GM18499 (cell line): ENCODE data around the gene NOTCH4.
"Not testable (repeated sequence)": the region's sequence is repeated elsewhere in the genome, so short reads cannot be mapped to it uniquely, and the experiment has no call there.

Source experiments
- ATAC-seq: cut with Tn5 transposase; IDR thresholded peaks from one replicate; pipeline ENCODE4 v1.9.1; 2021; ENCODE audit warnings: moderate number of reproducible peaks; ENCODE audit not compliant: insufficient read depth, unreplicated experiment

The NOTCH4 gene

DNA sequence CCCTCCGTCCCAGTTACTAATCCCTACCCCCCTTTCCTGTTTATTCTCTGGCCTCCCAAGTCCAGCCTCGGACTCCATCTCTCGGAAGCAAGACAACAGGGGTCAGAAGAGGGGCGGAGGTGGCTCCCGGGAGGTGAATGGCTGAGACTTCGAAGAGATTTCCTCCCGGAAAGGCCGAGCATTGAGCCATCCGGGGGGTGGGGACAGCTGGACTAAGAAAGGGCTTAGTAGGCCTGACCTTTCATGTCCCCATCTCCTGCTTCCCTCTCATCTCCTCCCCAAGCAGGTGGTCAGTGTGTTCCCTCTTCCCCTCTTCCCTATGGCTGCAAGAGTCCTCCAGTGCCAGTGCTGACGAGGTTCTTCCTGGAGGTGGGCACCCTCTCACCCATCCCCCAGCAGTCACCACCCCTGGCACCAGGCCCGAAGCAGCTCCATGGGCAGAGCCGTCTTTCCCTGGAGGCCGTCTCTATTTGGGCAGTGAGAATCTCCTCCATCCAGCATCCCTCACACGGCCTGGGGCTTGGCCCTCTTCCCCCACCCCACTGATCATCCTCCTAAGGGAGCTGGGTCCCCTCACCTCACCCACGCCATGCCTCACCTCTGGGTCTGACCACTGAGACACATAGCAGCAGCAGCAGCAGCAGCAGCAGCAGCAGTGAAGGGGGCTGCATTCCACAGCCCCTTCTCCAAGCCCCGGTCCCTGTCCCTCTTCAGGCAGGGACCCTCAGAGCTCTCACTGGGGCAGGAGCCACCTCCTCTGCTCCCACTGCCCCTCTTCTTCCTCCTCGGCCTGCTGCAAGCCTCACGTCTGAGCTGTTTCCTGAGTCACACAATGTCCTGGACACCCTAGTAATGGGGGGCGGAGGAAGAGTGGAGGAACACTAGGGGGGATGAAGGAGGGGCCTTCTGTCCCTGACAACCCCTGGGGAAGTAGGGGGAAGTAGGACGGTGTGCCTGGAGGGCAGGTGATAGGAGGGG is at the start of gene NOTCH4:
Gene NOTCH4, minus strand, starts transcription at position 810 of the 978 bp plus-strand sequence. Its CDS starts 139 bp downstream, at position 671.
- ATAC-seq, result no peak

DNA sequence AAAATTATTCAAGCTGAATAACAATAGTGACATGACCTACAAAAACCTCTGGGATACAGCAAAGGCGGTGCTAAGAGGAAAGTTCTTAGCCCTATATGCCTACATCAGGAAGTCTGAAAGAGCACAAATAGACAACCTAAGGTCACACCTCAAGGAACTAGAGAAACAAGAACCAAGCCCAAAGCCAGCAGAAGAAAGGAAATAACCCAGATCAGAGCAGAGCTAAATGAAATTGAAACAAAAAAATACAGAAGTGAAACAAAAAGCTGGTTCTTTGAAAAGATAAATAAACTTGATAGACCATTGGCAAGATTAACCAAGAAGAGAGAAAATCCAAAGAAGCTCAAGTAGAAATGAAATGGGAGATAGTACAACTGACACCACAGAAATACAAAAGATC is 47.6 kb upstream of the NOTCH4 start:
- no peak for ATAC-seq

DNA sequence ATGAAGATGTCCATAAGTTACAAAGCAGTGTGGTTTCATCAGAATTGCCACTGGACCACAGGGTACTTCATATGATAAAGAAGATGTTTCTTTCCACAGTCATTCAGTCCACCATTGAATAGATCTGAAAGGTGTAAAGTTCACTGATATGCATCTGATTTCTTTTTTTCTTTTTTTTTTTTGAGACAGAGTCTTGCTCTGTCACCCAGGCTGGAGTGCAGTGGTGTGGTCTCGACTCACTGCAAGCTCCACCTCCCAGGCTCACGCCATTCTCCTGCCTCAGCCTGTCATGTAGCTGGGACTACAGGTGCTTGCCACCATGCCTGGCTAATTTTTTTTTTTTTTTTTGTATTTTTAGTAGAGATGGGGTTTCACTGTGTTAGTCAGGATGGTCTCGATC is 44.6 kb upstream of the NOTCH4 start:
- ATAC-seq, result not testable (repeated sequence)

DNA sequence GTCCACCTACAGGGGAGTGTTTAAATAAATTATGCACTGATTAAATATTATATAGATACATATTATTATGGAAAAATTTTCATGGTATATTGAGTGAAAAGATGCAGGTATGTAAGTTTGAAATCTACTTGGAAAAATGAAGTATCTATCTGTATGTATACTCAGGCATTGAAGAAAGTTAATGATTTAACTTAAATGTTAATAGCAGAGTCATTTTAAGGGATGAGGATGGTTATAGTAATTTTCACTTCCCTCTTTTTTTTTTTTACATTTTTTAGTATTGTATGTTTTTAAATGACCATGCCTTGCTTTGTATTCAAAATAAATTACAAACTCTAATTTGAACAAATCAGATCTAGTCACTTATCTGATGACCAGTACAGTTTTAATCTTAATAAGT is 43.2 kb upstream of the NOTCH4 start:
- no peak for ATAC-seq

DNA sequence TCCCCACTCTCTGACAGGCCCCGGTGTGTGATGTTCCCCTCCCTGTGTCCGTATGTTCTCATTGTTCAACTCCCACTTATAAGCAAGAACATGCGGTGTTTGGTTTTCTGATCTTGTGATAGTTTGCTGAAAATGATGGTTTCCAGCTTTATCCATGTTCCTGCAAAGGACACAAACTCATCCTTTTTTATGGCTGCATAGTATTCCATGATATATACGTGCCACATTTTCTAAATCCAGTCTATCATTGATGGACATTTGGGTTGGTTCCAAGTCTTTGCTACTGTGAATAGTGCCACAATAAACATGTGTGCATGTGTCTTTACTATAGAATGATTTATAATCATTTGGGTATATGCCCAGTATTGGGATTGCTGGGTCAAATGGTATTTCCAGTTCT is 33.4 kb upstream of the NOTCH4 start:
- ATAC-seq, result not testable (repeated sequence)

DNA sequence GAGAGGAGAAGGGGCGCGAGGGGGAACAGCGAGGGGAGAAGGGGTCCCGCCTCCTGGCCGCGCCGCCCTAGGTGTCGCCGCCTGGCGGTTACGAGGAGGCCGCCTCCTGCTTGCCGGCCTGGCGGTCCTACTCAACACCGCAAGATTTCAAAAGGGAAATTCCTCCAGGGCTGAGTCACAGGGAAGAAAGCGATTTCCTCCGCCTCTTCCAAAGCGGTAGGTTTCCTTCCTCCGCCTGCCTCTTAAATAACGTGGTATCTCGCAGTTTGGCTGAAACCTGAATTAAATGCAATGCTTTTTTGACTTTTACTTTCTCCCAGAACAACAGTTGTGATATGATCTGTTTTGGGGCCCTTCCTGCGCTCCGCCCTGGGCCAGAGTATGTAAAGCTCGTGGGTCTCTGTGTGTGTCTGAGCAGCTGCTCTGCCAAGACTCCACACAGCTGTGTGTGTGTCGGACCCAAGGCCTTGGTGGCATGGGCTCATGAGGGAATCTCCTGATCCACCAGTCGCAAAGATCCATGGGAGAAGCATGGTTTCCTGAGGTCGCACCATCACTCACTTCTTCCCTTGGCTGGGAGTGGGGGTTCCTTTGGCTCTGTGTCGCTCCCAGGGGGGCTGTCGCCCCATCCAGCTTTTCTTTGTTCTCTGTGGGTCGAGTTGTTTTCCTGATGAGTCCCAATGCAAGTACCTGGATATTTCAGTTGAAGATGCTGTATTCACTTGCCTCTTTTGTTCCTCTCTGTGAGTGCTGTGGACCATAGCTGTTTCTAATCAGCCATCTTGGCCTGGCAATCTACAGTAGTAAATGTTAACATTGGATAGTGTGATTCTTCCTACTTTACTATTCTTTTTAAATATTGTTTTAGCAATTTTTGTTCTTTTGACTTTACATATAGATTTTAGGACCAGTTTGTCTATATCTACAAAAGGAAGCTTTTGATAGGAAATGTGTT is 31.6 kb upstream of the NOTCH4 start:
- no peak for ATAC-seq

DNA sequence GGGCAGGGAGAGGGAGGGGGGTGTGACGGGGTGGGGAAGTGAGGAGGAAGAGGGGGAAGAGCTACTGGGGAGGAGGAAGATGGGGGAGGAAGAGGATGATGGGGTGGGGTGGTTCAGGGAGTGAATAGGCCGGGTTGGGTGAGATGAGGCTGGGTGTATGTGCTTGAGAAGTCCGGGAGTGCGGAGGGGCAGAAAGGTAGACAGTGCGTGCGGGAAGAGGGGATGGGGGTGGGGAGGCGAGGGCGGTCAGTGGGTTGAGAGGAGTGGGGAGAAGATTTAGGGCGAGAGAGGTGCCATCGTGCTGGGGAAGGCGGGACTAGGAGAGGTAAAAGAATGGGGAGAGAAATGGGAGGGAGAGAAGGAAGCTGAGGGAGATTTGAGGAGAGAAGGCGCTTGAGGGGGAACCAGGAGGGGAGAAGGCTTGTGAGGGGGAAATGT is 30.9 kb upstream of the NOTCH4 start:
- ATAC-seq, result no peak

DNA sequence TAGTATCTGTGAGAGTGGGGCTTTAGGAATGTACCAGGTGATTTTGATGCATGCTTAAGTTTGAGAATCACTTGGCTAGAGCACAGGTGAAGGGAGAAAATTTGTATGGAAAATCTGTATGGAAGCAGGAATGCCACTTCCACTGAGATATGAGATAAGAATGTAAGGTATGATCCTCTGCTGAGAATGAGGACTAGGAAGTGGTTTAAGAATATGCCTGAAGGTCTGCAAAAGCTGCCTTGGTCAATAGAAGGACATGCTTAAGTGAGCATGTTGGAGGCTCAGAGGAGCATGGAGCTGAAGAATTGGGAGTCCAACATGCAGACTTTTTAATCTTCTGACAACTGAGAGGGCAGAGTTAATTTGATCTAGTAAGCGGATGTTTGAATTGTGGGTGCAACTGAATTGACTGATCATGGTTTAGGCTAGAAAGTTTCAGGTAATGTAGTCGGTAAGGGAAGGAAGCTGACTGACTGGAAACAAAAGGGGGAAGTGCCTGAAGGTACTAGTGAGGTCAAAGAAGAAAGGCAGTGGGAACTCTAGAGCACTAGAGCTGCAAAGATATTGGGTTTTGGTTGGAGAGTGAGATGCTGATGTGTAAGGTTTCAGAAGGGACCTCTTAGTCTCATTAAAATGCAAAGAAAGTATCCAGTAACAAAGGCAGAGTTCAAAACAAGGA is 28.6 kb upstream of the NOTCH4 start:
- no peak for ATAC-seq

DNA sequence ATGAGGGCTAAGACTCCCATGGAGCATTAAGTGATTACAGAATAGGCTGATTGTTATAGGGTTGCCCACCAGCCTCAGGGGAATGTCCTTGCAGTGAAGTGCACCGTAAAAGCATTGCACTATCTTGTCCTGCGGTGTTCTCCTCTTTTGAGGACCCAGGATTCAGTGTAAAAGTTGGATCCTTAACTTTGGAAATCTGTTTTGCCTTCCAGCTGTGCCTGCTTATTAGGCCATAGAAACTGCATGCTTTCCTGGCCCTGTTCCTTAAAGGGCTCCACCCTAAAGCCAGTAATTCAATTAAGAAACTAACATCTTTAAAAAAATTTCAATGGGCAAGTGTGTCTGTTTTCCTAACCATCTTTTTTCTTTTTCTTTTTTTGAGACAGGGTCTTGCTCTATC is 25.4 kb upstream of the NOTCH4 start:
- ATAC-seq, result no peak

DNA sequence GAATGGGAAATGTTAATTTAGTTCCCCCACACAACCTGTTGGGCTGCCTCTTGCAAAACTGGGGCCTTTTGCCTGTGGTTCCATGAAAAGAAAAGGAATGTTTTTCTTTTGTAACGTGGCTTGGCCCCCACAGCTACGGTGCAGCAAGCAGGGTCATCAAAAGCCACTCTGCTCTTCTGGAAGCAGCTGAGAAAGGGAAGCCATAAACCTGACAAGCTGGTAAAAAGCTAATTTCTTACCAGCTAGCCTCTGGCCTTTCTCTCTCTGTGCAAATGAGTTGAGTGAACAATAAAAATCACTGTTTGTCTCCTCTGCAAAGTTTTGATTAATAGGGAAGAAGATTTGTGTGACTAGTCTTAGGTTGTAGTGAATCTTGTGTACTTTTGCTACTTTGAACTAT is 23.5 kb upstream of the NOTCH4 start:
- no peak for ATAC-seq

DNA sequence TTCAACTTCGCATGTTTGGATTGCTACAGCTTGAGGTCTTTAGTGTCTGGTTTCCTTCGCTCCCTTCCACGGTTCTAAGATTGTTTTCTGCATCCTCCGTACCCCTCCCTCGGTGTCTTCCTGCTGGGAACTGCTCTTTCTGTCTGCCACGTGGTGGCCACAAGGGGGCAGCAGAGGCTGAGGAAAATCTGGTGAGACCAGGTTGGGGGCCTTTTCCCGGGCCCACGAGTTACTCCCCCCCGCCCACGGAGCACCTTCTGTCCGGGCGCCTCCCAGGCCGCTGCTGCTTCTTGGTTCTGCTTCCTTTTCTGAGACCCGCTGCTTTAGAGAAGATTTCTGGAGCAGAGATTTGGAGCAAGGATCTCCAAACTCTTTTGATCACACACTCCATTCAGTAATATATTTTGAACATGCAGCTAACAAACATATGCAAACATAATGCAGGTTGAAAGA is 21.1 kb upstream of the NOTCH4 start:
- ATAC-seq, result no peak

DNA sequence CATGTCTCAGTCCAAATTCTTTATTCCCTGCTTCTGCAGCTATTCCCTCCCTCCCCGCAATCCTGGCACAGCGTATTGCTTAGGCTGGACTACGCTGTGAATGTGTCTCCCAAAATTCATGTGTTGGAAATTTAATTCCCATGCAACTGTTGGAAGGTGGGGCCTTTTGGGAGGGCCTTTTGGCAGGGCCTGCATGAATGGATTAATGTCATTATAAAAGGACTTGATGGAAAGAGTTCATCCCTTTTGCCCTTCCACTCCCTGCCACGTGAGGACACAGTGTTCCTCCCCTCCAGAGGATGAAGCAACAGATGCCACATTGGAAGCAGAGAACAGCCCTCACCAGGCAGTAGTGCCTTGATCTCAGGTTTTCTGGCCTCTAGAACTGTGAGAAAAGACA is 20.4 kb upstream of the NOTCH4 start:
- no peak for ATAC-seq

DNA sequence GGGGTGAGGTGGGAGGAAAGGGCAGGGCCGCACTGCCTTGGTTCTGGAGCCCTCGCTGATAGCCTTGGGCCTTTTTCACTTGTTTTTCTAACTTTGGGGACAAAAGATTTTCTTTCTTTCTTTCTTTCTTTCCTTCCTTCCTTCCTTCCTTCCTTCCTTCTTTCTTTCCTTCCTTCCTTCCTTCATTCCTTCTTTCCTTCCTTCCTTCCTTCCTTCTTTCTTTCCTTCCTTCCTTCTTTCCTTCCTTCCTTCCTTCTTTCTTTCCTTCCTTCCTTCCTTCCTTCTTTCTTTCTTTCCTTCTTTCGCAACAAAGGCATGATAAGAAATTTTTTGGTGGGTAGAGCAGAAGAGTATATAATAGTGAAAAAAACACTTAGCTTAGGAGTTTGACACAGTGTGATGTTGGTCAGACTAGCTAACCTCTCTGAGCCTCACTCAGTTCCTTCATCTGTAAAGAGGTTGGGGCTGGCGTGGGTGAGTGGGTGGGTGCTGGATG is 18.5 kb upstream of the NOTCH4 start:
- not testable (repeated sequence) for ATAC-seq

DNA sequence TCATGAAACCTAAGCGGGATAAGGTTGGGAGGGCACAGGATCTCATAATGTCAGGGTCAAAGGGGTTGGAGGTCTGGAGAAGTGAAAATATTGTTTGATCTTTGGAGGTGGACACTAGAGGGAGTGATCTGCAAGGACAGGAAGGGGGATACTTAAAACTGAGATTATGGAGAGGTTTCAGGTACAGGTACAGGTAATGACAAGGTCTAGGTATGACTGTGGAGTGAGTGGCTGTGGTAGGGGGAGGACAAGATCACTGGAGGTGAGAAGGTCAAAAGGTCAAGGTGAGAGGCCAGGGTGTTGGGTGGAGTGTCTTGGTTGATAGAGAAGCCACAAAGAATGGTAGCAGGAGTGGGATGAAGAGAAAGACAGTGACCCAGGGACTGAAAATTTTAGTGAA is 16.8 kb upstream of the NOTCH4 start:
- ATAC-seq, result no peak

DNA sequence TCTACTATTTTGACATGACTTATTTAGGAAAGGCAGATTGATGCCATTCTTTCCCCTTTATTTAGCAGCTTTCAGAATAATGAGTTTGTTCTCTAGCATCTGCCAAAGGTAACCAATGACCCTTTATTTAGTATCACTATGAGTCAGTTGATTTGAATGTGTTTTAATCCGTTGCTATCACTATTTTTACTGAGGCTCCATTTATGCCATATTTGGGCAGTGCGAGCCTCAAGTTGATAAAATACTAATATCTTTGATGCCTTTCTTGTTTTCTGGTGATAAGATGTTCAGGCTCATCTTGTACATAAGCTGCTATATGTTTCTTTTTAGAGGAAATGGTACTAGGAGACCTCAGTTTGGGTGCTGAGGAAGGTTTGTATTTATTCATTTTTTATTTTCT is 15.6 kb upstream of the NOTCH4 start:
- no peak for ATAC-seq

DNA sequence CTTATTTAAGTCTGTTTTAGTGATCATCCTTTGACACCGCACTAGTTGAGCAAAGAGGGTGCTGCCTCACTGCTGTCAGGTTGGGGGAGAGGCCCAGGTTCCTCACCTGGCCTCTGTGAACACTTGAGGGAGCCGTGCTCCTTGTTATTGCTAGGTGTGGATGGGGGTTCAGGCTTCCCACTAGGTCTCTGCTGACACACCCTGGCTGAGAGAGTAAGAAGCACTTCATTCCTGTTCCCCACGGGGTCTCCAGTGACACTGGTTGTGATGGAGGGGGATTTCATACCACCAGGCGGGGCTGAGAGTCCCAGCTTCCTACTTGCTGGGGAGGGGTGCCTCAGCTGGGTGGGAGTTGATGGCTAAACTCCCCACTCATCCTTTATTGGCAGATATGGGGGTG is 11.1 kb upstream of the NOTCH4 start:
- ATAC-seq, result no peak

DNA sequence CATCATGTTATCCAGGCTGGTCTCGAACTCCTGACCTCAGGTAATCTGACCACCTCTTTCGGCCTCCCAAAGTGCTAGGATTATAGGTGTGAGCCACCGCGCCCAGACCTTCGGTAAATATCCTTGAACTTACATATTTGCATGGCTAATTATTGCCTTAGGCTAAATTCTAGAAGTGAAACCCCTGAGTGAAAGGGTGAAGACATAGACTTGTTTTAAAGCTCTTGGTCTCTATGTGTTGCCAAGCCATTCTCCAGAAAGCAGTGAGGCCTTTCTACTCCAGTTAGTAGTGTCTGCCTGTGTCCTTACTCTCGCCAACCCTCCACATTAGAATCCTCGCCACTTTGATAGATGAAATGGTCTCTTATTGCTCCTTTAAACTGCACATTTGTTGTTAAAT is 2.6 kb upstream of the NOTCH4 start:
- no peak for ATAC-seq

DNA sequence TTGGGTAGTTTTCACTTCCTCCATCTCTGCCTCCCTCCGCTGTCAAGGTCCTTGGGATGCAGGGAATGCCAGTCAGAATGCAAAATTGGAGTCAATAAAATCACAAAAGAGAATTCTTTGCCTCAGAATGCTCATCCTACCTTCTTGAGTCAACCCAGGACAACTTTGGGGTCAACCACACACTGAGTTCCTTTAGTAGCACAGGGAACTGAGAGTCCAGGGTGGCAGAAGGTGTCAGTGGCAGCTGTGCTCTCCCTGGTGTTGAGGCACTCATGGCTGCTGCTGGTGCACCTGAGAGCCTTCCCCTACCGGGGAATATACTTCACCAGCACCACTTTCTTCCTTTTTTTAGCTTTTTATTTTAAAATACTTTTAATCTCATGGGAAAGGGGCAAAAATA is 829 bp upstream of the NOTCH4 start:
- no peak for ATAC-seq

DNA sequence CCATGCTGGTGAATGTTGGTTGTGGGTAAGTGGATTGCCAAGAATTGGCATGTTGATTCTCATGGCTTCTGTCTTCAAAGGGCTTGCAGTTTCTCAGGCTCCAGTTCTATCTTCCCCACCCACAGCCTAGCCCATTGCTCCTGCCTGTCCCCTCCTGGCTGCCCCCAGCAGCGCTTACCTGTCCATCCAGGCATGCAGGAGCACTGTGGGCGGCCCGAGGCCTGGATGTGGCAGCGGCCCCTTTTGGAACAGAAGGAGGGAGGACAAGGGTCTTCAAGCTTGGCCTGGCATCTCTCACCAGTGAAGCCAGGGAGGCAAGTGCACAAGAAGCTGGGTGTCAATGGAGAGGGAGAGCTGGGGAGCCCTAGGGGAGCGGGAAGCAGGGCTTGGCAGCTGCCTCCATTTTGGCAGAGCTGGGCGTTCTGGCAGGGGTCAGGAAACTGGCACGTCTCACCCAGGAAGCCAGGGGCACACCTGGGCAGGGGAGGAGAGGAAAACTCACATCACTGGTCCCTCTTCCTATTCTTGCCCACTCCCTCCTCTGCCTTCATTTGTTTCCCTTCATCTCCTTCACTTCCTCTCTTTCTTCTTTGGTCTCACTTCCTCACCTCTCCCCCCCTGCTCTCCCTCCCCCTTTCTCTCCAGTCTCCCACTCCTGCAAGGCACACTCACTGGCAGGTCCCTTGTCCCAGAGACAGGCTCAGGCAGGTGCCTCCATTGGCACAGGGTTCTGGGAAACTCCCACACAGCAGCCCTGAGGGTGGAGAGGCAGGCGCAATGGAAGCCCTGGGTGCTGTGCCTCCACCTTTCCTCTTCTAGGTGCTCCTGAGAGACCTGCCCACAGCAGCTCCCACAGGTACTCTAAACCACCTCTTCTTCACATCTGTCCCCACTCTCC is 1.3 kb downstream of the NOTCH4 start:
- no peak for ATAC-seq
